Stimulated activated CD4-positive, alpha-beta T cell treated with anti-CD3 and anti-CD28 coated beads, Interleukin-1b, Interleukin-23, amount 100 ng/mL, for 1 hour (primary cell): Measurements from ENCODE around the gene CTNNA2.
"Not testable (repeated sequence)": the region's sequence is repeated elsewhere in the genome, so short reads cannot be mapped to it uniquely, and the experiment has no call there.

ENCODE experiments used
- DNase-seq, 2 donors: peaks; one replicate each; pipeline ENCODE4 v3.0.0-alpha.2; 2020; ENCODE audit warnings: low read depth in 2 of 2

The CTNNA2 gene

DNA sequence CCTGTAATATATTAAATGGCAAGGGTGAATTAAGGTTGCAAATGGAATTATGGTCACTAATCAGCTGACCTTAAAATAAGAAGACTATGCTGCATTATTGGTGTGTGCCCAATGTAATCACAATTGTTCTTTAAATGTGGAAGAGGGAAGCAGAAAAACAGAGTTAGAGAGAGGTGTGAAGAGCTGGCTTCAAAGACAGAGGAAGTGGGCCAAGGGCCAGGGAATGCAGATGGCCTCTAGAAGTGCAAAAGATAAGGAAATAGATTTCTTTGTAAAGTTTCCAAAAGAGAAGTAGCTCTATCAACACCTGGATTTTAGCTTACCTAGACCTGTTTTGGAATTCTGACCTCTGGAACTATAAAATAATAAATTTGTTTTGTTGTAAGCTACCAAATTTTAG is 515.7 kb downstream of the CTNNA2 start:
- no peak for DNase-seq

GRCh38 chr2:80030135-80030534 is 517.3 kb downstream of the CTNNA2 start:
- no peak for DNase-seq

- not testable (repeated sequence) for DNase-seq
These were observed 519.8 kb downstream of the CTNNA2 start for GRCh38 chr2:80032684-80033083.

DNA sequence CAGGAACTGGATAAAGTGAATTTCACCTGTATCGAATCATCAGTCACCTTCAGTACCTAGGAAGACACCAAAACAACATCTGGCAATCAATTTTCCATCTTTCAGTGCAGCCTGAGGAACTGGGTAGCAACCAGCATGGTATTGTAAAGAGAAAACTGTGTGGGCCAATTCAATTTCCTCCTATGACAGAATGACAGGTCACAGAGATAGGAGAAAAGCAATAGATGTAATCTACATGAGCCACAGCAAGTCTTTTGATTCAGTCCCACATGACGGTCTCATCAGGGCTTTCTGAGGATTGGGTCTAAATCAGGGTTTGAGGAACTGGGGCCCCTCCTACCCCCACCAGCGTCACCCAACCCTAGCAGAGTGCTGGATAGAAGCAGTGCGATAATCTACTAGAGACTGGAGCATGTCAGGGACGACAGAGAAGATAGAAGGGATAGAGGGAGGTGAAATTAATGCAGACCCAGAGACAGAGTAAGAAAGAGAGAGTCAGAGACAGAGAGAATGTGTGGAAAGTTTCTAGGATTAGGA is 523.0 kb downstream of the CTNNA2 start:
- no peak for DNase-seq

GRCh38 chr2:80037310-80037709 is 524.5 kb downstream of the CTNNA2 start:
- no peak for DNase-seq

DNA sequence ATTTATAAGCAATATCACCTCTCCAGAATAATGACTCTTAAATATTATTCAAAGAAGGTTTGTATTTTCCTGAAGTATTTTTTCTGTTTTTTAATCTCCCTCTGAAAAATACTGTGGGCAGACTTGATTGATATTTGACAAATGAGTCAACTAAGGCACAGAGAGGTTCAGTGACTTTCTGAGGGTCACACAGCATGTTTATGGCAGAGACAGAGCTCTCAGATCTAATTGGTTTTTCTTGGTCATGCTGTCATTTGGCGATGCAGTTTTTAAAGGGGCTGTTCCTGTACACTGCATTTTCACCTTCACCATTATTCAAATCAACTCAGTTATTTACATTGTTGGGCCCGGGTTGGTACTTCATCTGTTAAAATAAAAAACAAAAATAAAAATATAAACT is 527.4 kb downstream of the CTNNA2 start:
- no peak for DNase-seq

DNA sequence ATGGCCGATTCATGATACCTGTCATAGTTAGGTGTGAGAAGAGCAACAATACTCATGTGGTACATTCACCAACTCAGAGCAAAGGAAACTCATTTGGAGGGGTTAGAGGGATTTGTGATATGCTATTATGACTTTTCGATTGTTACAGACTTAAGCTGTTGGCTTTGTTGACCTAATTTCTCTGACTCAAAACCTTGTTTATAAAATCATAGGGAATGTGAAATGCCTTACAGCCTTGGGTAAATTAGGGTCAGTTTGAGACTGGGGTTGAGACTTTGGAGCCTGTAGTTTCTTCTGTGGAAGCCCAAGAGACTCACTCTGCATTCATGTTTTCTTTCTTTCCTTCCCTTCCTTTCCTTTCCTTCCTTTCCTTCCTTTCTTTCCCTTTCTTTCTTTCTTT is 529.8 kb downstream of the CTNNA2 start:
- DNase-seq: no peak

DNA sequence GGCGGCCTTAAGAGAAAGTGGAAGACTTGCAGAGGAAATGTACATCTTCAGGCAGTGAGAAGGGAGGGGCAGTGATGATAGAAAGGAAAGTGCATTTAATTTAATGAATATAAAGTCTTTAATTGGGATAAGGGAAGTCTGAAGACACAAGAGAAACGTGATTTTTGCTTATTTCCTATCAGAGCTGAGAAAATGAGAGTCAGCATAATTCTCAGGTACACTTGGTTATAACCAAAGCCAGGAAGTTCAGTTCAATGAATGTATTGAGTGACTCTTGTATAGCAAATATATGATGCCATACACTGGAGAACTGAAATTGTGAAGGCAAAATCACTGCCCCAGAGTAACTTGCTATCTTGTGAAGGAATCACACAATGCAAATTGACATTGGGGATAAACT is 535.4 kb downstream of the CTNNA2 start:
- no peak for DNase-seq

DNA sequence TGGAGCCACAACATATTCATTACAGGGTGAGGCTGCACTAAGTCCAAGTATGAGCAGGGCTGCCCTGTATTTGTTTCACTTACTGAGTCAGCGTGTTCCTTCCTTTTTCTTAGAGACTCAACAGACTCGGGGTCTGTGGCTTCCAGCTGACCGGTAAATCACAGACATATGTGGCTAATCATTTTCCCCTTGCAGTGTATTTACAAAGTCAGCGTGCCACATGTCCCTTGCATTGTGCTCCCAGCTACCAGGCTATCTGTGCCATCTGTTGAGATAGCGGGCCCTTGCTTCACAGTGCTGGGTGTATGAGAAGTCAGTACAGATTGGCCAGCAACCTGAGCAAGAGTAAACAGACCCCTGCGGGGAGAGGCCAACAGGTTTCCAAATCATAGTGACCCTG is 537.4 kb downstream of the CTNNA2 start:
- no peak for DNase-seq

- no peak for DNase-seq
These were observed 540.9 kb downstream of the CTNNA2 start for GRCh38 chr2:80053522-80054345.

DNA sequence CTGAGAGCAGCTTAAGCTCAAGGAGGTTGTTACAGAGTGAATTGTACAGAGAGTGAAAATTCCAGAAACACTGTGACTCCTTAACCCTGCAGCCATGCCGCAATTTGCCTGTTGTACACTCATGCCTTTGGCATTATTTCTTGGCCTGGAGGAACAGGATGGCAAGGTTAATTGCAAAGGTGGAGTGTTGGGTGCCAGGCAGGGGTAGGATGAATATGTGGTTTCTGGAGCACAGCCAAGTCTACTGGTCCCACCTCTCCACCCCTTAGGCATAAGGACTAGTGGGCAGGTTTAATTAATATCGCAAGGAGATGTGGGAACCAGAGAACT is 541.5 kb downstream of the CTNNA2 start:
- no peak for DNase-seq

DNA sequence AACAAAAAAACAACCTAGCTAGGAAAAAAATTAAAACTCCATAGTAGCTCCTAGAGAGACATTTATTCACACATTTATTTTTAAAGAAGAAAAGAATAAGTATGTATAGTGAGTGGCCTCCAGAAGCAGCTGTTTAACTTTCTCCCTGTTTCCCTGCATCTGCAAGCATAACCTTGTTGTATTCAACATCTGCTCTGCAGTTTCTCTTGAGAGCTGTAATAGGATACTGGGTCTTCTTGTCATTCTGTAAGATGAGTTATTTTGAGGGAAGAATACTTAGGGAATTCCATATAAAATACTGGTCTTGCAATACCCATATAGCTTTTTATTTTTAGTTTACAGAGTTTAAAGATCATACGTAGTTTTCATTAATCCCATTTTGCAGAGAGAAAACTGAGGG is 545.1 kb downstream of the CTNNA2 start:
- no peak for DNase-seq

DNA sequence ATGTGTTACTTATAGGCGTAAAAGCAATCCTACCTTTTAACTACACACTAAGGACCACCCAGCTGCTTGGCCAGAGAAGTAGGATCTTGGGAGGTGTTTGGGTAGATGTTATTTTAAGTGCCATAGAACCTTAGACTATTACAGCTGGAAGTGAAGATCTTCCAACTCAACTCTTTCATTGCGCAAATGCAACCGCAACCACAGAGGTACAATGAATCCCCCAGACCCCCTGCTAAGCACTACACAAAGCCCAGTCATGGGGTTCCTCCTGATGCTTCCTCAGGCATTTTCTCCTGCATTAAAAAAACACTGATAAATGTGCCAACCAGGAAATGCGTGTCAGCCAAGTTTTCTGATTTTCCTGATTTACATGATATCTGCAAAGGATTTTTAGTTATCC is 545.7 kb downstream of the CTNNA2 start:
- no peak for DNase-seq

DNA sequence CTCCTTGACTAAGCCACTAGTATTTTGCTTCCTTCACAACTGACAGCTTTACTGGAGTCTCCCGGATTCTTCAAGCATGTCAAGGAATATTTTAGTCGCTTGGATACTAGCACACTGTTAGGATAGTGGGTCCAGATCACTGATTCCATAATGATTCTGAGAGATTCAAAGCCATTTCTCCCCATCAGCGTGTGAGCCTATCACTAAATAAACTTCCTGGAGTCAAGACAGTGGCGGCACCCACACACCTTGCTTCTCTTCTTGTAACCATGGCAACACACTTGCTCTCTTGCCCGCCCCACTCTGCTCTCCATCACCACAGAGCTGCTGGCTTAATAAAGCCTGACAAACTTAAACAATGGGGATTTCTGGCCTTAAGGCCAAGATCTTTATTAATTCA is 546.6 kb downstream of the CTNNA2 start:
- no peak for DNase-seq

DNA sequence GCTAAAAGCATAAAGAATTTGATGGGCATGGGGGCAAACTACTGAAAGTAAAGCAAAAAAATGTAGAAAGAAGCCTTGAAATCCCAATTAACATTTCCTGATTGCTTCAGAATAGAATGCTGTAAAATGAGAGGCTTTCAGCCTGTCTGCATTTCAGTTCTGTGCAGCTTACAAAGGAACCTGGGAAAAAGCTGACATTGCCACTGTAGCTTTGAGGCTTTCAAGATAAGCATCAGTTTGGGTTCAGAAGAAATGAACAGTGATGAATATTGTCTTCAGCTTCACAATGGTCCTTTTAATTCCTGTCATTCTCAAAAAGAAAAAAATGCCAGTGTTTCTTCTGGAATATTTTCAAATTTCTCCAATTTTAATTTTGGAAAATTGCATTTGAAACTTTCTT is 549.0 kb downstream of the CTNNA2 start:
- no peak for DNase-seq

- no peak for DNase-seq
These were observed 549.4 kb downstream of the CTNNA2 start for GRCh38 chr2:80062298-80062697.

DNA sequence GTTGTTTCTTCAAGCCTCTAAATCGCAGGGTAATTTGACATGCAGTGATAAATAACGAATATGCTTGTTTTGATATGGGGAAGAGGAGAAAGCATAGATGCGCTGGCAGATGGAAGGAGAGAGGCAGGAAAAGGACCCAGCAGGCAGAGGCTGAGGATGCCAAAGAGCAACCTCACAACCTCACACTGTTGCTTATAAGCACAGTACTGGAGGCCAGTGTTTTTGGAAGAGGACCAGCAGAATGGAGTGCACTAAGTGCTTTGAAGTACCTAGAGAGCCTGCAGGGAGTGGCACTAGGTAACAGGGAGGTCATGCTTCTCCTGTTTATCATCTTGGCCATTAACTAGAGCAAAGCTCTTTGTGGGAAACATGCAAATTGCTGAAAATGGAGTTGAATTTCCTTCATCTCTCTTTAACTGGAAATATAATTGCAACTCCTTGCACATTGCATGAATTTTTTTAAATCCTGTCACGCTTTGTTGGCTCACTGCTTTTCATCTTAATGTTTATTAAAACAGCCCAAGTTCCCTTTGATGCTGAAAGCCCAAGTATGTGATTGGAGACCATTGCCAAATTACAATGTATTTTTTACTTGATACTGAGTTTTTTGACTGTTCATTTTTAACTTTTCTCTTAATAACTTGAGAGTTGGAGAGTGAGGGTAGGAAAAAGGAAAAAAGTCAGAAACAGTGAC is 555.3 kb downstream of the CTNNA2 start:
- DNase-seq: no peak

DNA sequence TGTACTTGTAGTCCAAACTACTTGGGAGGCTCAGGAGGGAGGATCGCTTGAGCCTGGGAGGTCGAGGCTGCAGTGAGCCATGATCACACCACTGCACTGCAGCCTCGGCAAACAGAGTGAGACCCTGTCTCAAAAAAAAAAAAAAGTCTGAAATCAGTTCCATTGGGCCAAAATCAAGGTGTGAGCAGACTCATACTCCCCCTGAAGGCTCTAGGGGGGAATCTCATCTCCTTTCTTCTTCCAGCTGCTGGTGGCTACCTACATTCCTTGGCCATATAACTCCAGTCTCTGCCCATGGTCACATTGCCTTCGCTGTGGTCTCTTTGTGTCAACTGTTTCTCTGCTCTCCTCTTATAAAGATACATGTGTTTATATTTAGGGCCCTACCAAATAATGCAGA is 557.7 kb downstream of the CTNNA2 start:
- no peak for DNase-seq

GRCh38 chr2:80071941-80072340 is 559.1 kb downstream of the CTNNA2 start:
- no peak for DNase-seq

DNA sequence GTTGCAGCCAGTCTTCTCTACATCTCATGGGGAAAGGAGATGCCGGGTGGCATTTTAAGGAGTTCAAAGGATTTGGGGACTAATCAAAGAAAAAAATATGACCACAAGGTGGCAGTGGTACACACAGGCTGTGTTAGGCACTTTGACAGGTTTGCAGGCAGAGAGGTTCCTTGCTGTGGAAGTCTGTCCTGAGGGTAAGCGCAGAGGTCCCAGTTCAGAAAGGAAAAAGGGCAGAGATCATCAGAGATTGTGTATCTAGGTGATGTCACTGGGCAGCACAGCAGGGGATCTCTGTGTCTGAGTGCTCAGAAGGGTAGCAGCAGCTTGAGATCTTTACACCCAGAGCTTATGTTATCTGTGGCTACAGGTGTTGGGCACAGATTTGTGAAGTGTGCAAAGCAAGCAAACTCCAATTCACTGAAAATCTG is 560.3 kb downstream of the CTNNA2 start:
- no peak for DNase-seq

DNA sequence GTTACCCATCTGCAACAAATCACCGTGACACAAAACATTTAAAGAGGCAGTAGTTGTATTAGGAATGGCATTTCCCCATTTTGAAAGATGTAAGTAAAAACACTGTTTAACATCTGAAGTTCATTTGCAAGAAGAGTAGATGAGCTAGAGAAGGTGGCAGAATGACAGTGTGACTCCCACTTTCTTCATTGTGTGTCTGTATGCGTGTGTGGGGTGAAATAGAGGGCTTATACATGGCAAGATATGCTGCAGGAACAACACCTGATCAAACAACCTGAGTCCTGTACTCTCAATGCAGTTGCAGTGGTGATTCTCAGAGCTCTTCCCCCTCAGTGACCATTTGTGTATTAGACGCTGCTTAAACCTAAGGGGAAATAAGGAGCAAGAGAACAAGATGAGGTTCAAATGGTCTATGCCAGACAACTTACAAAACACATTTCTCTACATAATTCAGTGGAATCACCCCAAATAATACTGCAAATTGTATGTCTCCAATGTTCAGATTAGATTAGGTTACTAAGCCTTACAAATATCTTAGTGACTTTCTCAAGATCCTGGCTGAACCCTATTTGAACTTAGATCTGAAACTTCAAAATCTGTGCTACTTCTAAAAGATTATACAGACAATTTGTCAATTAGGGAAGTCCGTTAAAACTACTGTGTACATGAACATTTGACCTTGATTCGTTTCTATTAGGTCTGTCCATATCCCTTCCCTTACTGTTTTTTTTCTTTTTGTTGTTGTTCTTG is 561.6 kb downstream of the CTNNA2 start:
- no peak for DNase-seq

DNA sequence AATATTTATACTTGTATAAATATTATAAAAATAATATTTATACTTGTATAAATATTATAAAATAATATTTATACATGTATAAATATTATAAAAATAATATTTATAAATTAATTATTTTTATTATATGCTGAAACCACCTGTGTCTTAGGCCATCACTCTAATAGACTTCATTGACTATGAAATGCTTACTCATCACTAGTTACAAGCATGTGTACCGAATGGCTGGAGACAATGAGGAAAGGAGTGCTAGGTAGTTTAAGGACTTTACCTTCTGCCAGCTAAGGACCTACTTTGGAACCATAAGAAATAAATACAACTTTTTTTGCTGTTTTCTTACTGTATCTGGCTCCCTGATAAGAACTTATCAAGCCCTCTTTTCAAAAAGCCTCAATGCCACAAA is 562.9 kb downstream of the CTNNA2 start:
- DNase-seq: no peak
